GM10248 (cell line): ENCODE data around the gene DUSP8.
"Not testable (repeated sequence)": the region's sequence is repeated elsewhere in the genome, so short reads cannot be mapped to it uniquely, and the experiment has no call there.

ENCODE experiments used
- CTCF ChIA-PET: fragments of 300-600 bp; sonication (Branson Sonifier 250); formaldehyde crosslinking; extraction: SDS; loops from one replicate; lab custom pipeline; 2021; ENCODE audit warnings: antibody characterized with exemption; lab: Yijun Ruan, JAX
- POLR2A ChIA-PET: fragments of 350-650 bp; sonication (Branson Sonifier 250); formaldehyde crosslinking; extraction: SDS; loops from one replicate; lab custom pipeline; 2020; ENCODE audit warnings: antibody characterized with exemption; lab: Yijun Ruan, JAX
- DNase-seq: peaks from one replicate; pipeline ENCODE4 v3.0.0; 2012; ENCODE audit errors: extremely low spot score
- TF ChIP-seq, protein P1 (sequence below): IDR thresholded peaks from 2 replicates; pipeline ENCODE4 v1.5.1; 2012; ENCODE audit warnings: mild to moderate bottlenecking, low read depth; ENCODE audit errors: extremely low read depth, missing control alignments, control extremely low read depth

DUSP8 gene

DNA sequence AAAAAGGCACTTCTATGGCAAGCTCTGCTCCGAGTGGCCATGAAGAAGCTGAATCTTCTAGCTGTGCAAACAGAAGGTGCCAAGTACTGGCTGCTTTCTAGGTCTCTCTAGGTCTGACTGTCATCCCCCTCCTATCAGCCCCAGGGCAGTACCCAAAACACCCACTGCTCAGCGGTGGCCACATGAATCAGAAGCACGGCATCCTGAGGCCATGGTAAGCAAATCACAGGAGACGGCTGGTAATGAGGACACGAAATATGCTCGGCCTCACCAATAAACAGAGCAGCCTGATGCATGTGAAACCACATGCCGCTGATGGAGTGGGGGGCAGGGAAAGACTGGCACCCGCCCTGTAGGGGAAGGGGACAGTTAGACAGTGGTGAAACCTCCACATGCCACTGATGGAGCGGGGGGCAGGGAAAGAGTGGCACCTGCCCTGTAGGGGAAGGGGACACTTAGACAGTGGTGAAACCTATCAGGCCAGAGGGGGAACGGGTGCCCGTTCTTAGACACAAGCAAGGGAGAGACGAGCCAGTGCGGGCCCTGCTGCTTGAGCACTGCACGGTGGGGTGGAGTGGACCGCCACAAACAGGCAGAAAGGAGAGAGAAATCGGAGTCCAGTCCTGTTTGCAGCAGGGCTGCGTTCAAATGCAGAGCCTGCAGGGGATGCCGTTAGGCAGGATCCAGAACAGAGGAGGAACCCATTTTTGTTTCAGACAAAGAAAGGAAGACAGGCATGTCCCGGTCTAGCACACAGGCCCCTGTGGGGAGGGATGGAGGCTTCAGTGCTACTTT, 55.6 kb downstream of the DUSP8 start:
- ChIA-PET CTCF (interaction anchor here (0.6 to 2.6 kb wide), 10 partner anchors 10 to 314 kb away, joined by 3 to 11 read pairs (median 4); no protein-coding TSS in a partner anchor), POLR2A (no interaction called here)
- TF ChIP-seq, protein P1, sequence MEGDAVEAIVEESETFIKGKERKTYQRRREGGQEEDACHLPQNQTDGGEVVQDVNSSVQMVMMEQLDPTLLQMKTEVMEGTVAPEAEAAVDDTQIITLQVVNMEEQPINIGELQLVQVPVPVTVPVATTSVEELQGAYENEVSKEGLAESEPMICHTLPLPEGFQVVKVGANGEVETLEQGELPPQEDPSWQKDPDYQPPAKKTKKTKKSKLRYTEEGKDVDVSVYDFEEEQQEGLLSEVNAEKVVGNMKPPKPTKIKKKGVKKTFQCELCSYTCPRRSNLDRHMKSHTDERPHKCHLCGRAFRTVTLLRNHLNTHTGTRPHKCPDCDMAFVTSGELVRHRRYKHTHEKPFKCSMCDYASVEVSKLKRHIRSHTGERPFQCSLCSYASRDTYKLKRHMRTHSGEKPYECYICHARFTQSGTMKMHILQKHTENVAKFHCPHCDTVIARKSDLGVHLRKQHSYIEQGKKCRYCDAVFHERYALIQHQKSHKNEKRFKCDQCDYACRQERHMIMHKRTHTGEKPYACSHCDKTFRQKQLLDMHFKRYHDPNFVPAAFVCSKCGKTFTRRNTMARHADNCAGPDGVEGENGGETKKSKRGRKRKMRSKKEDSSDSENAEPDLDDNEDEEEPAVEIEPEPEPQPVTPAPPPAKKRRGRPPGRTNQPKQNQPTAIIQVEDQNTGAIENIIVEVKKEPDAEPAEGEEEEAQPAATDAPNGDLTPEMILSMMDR = no peak
- no peak for DNase-seq

DNA sequence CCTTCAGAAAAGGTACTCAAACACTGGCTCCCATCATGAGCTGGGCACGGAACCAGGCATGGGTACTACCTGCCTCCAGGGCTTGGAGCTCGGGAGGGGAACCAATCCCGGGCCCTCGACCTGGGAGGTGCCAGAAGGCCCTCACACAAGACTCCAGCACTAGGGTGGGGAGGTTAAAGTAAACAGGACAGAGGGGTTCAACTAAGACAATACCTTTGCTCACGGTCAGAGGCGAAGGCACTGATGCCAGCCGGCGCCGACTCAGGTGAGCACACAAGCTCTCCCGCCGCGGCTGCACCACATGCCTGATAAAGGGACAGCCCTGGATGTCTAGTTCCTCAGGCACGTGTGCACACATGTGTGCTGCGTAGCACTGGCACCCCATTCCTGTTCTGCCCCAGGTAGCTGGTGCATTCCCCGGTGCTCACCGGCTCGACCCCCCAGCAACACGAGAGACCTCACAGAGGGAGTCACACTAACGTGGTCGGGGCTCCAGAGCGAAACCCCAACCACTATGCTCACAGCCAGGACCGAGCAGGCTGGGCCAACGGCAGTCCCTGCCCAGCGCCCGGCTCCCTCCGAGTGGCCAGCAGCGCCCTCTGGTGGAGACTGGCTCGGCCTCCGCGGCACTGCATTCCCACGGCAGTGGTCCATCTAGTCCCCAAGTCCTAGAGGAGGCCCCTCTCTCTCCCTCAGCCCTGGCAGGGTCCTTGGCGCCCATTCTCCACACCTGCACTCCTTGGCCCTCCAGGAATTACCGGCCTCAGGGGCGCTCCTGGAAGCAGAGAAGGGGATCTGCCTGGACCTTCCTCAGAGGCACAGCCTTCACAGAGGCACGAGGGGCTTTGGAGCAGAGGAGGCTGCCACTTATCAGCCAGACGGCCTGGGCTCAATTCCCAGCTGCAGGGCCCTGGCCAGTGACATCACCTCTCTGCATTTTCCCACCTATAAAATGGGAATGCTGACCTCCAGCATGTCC, 56.7 kb downstream of the DUSP8 start:
- ChIA-PET CTCF (interaction anchor here (0.7 to 2.6 kb wide), 20 partner anchors 10 to 315 kb away, joined by 3 to 11 read pairs (median 4); no protein-coding TSS in a partner anchor), POLR2A (no interaction called here)
- TF ChIP-seq, protein P1 = peak; percentile 93
- peak; percentile 89 for DNase-seq

- ChIA-PET POLR2A (no interaction called here), CTCF (interaction anchor here (0.6 to 2.6 kb wide), 18 partner anchors 10 to 314 kb away, joined by 3 to 11 read pairs (median 4); no protein-coding TSS in a partner anchor)
- TF ChIP-seq, protein P1 = no peak
- DNase-seq = no peak
Observed at GRCh38 chr11:1514336-1515061, 57.6 kb downstream of the DUSP8 start.

- ChIA-PET POLR2A (no interaction called here), CTCF (interaction anchor here (0.6 to 2.6 kb wide), 7 partner anchors 9 to 309 kb away, joined by 3 to 11 read pairs (median 4); no protein-coding TSS in a partner anchor)
- DNase-seq = no peak
- TF ChIP-seq, protein P1 = no peak
Observed at GRCh38 chr11:1513326-1514296, 58.5 kb downstream of the DUSP8 start.

- POLR2A ChIA-PET, DNase-seq, CTCF ChIA-PET: not testable (repeated sequence)
Observed at GRCh38 chr11:1512531-1513258, 59.4 kb downstream of the DUSP8 start.
